GM18868 (cell line): ENCODE data around the gene ABL1.

Source experiments
- ATAC-seq: cut with Tn5 transposase; IDR thresholded peaks from one replicate; pipeline ENCODE4 v1.9.1; 2021; ENCODE audit warnings: mild to moderate bottlenecking, moderate library complexity; ENCODE audit not compliant: unreplicated experiment

The ABL1 gene

GRCh38 chr9:130914417-130915095, 79.5 kb downstream of the ABL1 start:
- ATAC-seq: no peak

DNA sequence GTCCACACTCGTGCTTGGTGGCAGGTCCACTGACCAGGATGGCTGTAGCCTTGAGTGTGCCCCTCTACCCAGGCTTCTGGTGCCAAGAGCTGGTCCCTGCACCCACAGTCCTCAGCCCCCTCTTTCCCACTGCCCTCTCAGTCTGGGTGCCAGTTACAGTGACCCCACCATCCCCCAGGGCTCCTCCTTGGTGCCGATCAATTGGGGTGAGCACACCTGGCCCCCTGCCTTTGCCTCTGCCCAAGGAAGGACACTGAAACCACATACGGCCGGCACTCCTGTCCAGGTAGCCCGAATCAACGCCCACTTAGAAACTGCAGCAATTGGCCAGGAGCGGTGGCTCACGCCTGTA, 80.0 kb downstream of the ABL1 start:
- no peak for ATAC-seq

GRCh38 chr9:130917168-130917960, 82.3 kb downstream of the ABL1 start:
- ATAC-seq: no peak

DNA sequence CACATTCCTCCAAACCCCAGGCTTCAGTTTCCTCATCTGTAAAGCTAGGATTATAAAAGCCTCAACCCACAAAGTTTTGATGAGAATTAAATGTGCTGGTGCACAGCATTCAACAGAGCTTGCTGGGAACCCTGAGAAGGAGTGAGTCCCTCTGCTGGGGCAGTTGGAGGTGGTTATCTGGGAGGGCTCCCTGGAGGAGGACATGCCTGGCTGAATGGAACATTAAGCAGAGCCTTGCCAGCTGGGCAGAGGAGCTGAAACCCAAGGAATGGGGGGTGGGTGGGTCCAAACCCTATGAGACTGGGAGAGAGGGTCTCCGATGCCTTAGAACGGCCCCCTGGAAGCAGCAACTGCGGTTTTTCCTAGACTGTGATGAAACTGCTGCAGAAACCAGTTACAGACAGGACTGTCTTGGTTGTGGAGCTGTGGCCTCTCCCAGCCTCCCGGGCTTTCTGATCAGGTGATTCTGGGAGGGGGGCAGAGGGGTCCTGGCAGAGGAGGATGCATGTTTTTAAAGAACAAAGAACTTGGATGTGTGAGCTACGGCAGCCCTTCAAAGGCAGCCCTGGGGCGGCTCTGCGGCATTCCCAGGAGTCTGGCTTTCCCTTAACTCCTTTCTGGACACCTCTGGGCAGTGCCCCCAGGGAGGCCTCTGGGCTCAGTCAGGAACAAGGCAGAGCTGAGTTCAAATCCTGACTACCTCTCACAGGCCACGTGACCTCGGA, 83.2 kb downstream of the ABL1 start:
- ATAC-seq: no peak

DNA sequence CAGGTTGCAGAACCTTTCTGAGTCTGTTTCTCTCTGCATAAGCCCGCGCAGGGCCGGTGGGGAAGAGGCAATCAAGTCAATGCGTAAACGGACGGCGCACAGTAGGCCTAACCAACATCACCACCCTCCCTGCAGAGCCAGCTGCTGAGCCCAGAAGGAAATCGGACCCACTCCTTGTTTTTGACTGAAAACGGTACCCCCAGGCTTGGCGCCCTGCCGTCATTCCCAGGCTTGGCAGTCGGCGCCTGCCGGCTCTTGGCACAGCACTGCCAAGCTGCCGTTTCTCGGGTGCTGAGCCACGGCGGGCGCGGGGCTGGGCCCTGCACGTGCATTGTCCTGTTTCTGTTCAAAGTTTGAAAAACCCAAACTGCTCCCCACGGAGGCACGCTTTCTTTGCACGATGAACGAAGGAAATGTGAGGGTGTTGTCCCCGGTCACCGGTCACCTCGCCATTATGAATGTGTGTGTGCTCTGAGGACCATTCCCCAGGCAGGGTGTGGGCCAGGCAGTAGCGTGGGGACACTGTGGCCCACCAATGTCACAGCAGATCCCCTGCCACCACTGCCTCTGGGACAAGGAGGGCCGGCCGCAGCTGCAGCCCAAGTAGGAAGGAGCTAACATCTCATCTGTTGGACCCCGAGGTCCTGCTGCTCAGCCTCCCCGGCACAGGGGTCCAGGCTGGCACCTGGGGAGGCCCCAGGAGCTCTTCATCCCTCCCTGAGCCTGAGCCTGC, 83.9 kb downstream of the ABL1 start:
- no peak for ATAC-seq

GRCh38 chr9:130919559-130920145, 84.6 kb downstream of the ABL1 start:
- ATAC-seq: no peak

GRCh38 chr9:130920233-130920632, 85.2 kb downstream of the ABL1 start:
- ATAC-seq: no peak

GRCh38 chr9:130920762-130921299, 85.8 kb downstream of the ABL1 start:
- ATAC-seq: no peak

GRCh38 chr9:130921300-130921988, 86.4 kb downstream of the ABL1 start:
- no peak for ATAC-seq

GRCh38 chr9:130921989-130922892, 87.2 kb downstream of the ABL1 start:
- no peak for ATAC-seq

GRCh38 chr9:130922893-130923610, 88.0 kb downstream of the ABL1 start:
- no peak for ATAC-seq

DNA sequence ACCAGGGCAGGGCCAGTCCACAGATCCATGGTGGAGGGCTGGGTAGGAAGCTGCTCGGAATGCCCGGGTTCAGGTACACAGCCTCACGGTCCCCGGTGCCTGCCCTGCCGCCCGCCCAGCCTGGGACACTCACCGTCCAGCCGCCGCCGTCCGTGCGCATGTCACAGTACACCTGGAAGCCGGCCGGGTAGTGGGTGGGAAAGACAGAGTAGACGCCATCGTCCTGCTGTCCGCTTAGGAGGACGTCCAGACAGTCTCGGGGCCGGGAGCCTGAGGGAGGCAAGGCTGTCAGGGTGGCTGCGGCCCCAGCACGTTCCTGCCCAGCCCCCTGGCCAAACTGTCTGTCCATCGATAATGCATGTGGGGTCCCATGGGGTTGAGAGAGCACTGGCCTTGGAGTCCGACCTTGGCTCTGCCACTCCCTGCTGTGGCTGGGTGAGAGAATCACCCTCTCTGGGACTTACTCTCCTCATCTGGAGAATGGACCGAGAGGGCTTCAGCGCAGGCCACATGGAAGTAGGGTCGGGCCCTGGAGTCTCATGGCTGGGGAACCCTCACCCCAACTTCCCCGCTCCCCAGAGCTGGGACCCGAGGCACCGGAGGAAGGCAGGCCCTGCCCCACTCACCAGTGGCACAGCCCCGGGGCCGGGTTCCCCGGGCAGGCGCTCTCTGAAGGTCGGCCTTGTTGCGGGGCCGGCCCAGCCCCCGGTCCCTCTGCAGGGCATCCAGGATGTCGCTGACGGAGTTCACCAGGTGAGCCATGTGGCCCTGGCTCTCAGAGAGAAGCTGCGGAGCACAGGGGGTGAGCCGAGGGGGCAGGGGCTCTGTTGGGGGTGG, 88.8 kb downstream of the ABL1 start:
- no peak for ATAC-seq

DNA sequence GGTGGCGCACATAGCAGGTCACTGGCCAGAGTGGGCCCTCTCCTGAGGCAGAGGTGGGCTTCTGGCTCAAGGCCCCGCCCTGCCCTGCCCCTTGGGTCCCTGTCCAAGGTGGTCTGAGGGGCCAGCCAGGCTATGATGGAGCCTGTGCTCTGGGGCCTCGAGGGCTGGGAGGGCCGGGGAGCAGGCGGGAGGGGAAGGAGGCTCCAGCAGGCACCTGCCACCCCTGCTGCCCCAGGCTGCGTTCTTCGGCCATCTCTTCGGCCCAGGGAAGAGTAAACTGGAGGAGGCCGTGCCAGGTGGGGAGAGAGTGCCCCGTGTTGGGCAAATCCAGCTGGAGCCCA, 89.4 kb downstream of the ABL1 start:
- no peak for ATAC-seq

GRCh38 chr9:130925050-130925678, 90.1 kb downstream of the ABL1 start:
- ATAC-seq: no peak

DNA sequence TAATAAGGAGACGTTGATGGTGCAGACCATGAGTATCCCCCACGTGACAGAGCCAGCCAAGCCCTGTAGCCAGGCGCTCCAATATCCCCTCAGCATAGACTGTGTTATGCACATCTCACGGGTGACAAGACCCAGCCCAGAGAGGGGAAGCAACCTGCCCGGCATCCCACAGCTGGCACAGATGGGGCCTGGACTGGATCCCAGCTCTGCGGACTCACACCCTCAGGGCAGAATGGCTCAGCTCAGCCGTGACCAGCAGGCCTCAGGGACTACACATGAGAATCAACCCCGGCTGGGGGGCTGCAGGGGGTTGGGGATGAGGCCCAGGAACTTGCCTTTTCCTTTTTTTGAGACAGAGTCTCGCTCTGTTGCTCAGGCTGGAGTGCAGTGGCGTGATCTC, 92.3 kb downstream of the ABL1 start:
- ATAC-seq: no peak

DNA sequence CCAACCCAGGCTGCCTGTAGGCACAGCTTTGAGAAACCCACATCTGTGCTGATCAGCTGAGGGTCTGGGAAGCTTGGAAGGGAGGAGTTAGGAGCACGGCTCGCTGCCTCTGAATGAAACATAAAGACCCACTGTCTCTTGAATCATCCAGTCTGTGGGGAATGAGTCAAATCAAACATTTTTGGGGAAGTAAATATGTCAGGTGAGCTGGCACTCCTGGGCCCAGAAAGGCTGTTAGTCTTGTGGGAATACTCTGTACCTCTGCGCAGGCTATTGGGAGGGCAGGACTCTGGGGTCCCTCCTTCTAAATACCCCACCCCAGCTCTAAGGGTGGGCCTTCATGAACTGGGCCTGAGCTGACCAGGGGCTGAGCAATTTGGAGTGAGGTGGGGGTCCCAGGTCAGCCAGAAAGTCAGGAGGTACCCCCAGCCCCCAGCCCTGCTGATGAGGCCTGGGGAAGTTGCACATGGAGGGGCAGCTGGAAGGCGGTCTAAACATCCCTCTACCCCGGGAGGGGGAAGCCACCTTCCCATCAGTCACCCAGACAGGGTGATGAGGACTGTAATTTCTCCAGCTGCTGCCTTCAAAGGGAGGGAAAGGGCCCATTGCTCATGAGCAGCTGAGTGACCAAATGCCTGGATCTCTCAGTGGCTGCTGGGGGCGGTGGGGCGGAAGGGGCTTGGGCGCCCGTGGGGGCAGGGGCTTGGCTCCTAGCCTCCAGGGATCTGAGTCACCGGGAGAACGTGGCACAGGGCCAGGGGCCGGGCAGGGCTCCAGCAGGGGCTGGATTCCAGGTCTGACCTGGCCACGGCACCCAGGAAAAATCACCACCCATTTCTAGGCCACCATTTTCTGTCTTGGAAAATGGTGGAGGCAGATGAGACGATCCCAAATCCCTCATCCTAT, 93.2 kb downstream of the ABL1 start:
- ATAC-seq: peak; percentile 58
